Heart right ventricle (tissue), 16 donors: Measurements from ENCODE around the gene APOO. TPM values are rescaled to one million over a fixed set of nuclear protein-coding genes. Genes with fewer than 3 reads are reported as not detected.

ENCODE experiments used
- ATAC-seq, 8 donors: fragments of 200-7000 bp; cut with Tn5 transposase; one replicate each; pipeline ENCODE4 v1.9.1; 2020; ENCODE audit warnings: mild to moderate bottlenecking in 8 of 8, moderate library complexity in 8 of 8, moderate number of reproducible peaks in 1 of 8
- DNase-seq, 2 donors: peaks; one replicate each; pipeline ENCODE4 v3.0.0-alpha.2; 2020
- H3K27ac ChIP-seq, 10 donors: fragments of 200-600 bp; sonication (generic) in 2 of 10; one replicate each; pipeline versions ENCODE4 v1.5.0 to v1.8.0; 2020 to 2022; ENCODE audit warnings: mild to moderate bottlenecking in 3 of 10
- H3K27me3 ChIP-seq, 7 donors: fragments of 200-600 bp; one replicate each; pipeline ENCODE4 v1.8.0; 2021 to 2022; ENCODE audit warnings: mild to moderate bottlenecking in 2 of 7
- H3K36me3 ChIP-seq, 9 donors: fragments of 200-600 bp; sonication (generic) in 1 of 9; one replicate each; pipeline versions ENCODE4 v1.5.0 to v1.8.0; 2020 to 2022; ENCODE audit warnings: mild to moderate bottlenecking in 2 of 9
- H3K4me1 ChIP-seq, 9 donors: fragments of 200-600 bp; sonication (generic) in 1 of 9; one replicate each; pipeline versions ENCODE4 v1.5.0 to v1.8.0; 2020 to 2022; ENCODE audit warnings: mild to moderate bottlenecking in 4 of 9
- H3K4me3 ChIP-seq, 10 donors: fragments of 200-600 bp; sonication (generic) in 2 of 10; one replicate each; pipeline versions ENCODE4 v1.5.0 to v1.8.0; 2020 to 2022; ENCODE audit warnings: mild to moderate bottlenecking in 7 of 10, moderate library complexity in 2 of 10
- H3K9me3 ChIP-seq, 11 donors: fragments of 200-600 bp in 10 of 11; sonication (generic) in 2 of 11; one replicate each; pipeline versions ENCODE4 v1.5.0 to v1.8.0; 2013 to 2022; ENCODE audit warnings: mild to moderate bottlenecking in 2 of 11, control low read depth in 1 of 11, moderate library complexity in 1 of 11
- WGBS, 2 donors: extraction: QIAGEN DNeasy Blood & Tissue Kit; methylation state at CpG; one replicate each; pipeline ENCODE4 v1.1.7; 2013; ENCODE audit warnings: inconsistent platforms in 1 of 2; 5-methylcytosine and 5-hydroxymethylcytosine counted together
- intact Hi-C, 10 donors: fragments of 100-400 bp; cut with DNase I; formaldehyde crosslinking; loops; one replicate each; pipeline versions ENCODE4 v1.11.1 to v1.14.2; 2022
- polyA plus RNA-seq, 2 donors: library from polyadenylated mRNA; stranded (reverse); fragments of 200-250 nt; gene quantifications; one replicate each; pipeline ENCODE4 v1.2.3, GENCODE V29; 2013
- total RNA-seq, 10 donors: library from RNA; stranded (reverse); fragmentation: NEBNext Ultra II Directional in 3 of 10; extraction: Animal tissue kit (Norgen Biotek cat#: 25700) in 3 of 10; gene quantifications; one replicate each; pipeline versions ENCODE4 v1.2.1 to v1.2.4, GENCODE V29; 2021 to 2023
- TF ChIP-seq, protein P1 (sequence below), 9 donors: fragments of 200-600 bp; sonication (generic) in 2 of 9; IDR thresholded peaks; one replicate each; pipeline versions ENCODE4 v1.5.0 to v1.8.0; 2021 to 2022; ENCODE audit warnings: antibody characterized with exemption in 9 of 9, mild to moderate bottlenecking in 5 of 9, moderate library complexity in 1 of 9
- donor health status: Arrhythmogenic right ventricular cardiomyopathy.
- donor health status: ischemic (EF 13 %, LVEDD 7.1; RV severe dilation, severe dysfunction).
- donor health status: healthy with polysubstance abuse.
- donor health status: DM: no; HTN: yes; CAD: no.
- donor health status: DM: no; HTN: no; CAD: no.
- donor health status: ischemic (EF 25% LVEDD 6.9; RV normal size, moderate dysfunction).
- donor health status: ischemic (EF 25% LVEDD 5.7; RV mildly dilated, moderate dysfunction).
- donor health status: healthy.
- donor health status: DM: yes; HTN: yes; CAD: no.
- donor health status: Ischemic cardiomyopathy.
- donor health status: ischemic (EF 35%, LVEDD 5.7; RV mildly dilated, moderate dysfunction).
- donor health status: nonischemic (EF 11% LVEDD 7.7; RV severe dilation, severe dysfunction).
- donor health status: DM: yes; HTN: yes; CAD: no.
- donor health status: PGD.
- donor health status: ischemic (EF 29% LVEDD 5.4; RV normal size, mild dysfunction).
- donor health status: nonischemic (EF 23%, LVEDD 6.1; RV moderate dilation, normal function).

Gene APOO
- total and polyA plus RNA-seq, 12 donors, result 60.9 to 132 (median 102) TPM

DNA sequence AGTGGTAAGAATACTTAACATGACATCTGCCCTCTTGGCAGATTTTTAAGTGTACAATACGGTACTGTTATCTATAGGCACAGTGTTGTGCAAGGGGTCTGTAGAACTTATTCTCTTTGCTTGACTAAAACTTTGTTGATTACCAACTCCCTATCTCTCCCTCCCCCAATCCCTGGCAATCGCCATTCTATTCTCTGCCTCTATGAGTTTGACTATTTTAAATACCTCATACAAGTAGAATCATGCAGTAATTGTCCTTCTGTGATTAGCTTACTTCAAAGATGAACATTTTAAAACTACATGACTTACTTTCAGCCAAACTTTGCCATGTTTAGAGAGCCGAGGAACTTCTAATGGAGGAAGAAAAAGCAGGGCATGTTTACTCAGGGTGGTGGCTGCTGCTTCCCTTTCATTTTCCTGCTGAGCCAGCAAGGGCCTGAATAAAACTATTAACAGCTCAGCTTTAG, 62.4 kb downstream of the APOO start:
- TF ChIP-seq, protein P1, sequence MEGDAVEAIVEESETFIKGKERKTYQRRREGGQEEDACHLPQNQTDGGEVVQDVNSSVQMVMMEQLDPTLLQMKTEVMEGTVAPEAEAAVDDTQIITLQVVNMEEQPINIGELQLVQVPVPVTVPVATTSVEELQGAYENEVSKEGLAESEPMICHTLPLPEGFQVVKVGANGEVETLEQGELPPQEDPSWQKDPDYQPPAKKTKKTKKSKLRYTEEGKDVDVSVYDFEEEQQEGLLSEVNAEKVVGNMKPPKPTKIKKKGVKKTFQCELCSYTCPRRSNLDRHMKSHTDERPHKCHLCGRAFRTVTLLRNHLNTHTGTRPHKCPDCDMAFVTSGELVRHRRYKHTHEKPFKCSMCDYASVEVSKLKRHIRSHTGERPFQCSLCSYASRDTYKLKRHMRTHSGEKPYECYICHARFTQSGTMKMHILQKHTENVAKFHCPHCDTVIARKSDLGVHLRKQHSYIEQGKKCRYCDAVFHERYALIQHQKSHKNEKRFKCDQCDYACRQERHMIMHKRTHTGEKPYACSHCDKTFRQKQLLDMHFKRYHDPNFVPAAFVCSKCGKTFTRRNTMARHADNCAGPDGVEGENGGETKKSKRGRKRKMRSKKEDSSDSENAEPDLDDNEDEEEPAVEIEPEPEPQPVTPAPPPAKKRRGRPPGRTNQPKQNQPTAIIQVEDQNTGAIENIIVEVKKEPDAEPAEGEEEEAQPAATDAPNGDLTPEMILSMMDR (IDR thresholded peaks at IDR 0.05), result no peak
- intact Hi-C loops, result loop anchor here in 1 of 10 donors (10.0 kb wide), 1 partner anchor 49 kb away; no protein-coding TSS in a partner anchor
- peak overlapping the region in 7 of 10 donors; percentile 22 to 84 (median 56) for H3K27ac ChIP-seq
- WGBS, 2 donors, result 14 to 15% methylated on average over 3 of the region's 3 CpGs
- H3K9me3 ChIP-seq, result no peaks in the 10 kb centered on the region
- no peak overlapping the region for H3K4me3 ChIP-seq
- peaks cover 0 to 25% (median 7%) of the 10 kb centered on the region in 9 donors for H3K4me1 ChIP-seq
- DNase-seq (no peak), ATAC-seq (peak in 2 of 8 donors; percentile 53 to 63)
- H3K27me3 ChIP-seq, result peaks cover 0 to 5% (median 0%) of the 10 kb centered on the region in 7 donors
- H3K36me3 ChIP-seq, result no peaks in the 10 kb centered on the region

DNA sequence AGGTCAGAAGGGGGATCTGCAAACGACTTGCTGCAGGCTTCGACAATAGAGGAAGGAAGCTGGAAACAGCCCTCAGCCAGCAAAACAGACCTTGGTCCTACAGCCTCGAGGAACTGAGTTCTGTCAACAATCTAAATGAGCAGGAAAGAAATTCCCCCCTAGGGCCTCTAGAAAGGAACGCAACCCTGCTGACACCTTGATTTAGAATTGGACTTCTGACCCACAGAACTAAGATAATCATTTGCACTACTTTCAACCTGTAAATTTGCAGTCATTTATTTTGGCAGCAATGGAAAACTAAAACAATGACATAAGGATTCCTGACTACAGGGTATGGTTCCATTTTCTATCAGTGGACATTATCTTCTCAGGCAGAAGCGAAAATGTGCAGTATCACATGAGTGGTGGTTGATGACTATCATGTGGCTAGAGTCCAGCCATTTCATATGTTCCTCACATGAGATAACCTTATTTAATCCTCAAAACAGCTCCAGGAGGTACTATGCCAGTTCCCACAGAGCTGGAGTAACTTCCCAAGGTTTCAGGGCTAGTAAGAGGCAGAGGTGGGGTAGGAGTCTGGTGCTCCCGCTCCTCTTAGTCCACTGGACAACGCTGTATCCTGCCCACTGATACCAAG, 63.1 kb downstream of the APOO start:
- Histone ChIP-seq H3K9me3 (no peaks in the 10 kb centered on the region), H3K36me3 (no peaks in the 10 kb centered on the region), H3K4me3 (no peak overlapping the region), H3K27ac (peak overlapping the region in 7 of 10 donors; percentile 22 to 84 (median 56)), H3K4me1 (peaks cover 0 to 25% (median 7%) of the 10 kb centered on the region in 9 donors), H3K27me3 (peaks cover 0 to 5% (median 0%) of the 10 kb centered on the region in 7 donors)
- intact Hi-C loops, result loop anchor here in 1 of 10 donors (10.0 kb wide), 1 partner anchor 50 kb away; no protein-coding TSS in a partner anchor
- TF ChIP-seq, protein P1 (IDR thresholded peaks at IDR 0.05), result no peak
- ATAC-seq (peak in 5 of 8 donors; percentile 48 to 65 (median 55)), DNase-seq (peak in 1 of 2 donors; percentile 6)
- WGBS, 2 donors, result 24 to 40% methylated on average over 7 of the region's 7 CpGs

DNA sequence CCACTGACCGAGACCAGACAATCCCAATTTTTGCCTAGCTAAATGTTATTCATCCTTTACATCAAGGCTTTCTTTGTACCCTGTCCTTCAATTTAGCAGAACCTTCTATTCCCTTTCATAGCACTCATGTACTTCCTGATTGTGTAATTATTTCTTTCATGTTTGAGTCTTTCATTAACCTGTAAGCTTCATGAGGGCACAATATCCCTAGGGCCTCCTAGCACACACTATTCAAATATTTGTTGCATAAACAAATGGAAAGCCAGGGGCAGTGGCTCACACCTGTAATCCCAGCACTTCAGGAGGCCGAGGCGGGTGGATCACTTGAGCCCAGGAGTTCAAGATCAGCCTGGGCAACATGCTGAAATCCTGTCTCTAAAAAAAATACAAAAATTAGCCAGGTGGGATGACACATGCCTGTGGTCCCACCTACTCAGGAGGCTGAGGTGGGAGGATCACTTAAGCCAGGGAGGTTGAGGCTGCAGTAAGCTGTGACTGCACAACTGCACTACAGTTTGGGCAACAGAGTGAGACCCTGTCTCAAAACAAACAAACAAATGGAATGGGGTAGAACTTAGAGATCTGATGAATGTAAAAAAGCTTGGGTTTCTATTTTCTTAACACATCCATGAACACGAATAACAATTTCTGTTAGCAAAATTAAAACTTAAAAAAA, 65.8 kb downstream of the APOO start:
- intact Hi-C loops, result loop anchor here in 1 of 10 donors (10.0 kb wide), 1 partner anchor 53 kb away; no protein-coding TSS in a partner anchor
- peaks cover 0 to 25% (median 7%) of the 10 kb centered on the region in 9 donors for H3K4me1 ChIP-seq
- H3K27me3 ChIP-seq, result peaks cover 0 to 11% (median 0%) of the 10 kb centered on the region in 7 donors
- TF ChIP-seq, protein P1 (IDR thresholded peaks at IDR 0.05), result no peak
- no peak overlapping the region for H3K27ac ChIP-seq
- WGBS, 2 donors, result 98 to 99% methylated on average over 4 of the region's 4 CpGs
- H3K4me3 ChIP-seq, result no peak overlapping the region
- ATAC-seq (no peak), DNase-seq (no peak)
- no peaks in the 10 kb centered on the region for H3K36me3 ChIP-seq
- no peaks in the 10 kb centered on the region for H3K9me3 ChIP-seq

DNA sequence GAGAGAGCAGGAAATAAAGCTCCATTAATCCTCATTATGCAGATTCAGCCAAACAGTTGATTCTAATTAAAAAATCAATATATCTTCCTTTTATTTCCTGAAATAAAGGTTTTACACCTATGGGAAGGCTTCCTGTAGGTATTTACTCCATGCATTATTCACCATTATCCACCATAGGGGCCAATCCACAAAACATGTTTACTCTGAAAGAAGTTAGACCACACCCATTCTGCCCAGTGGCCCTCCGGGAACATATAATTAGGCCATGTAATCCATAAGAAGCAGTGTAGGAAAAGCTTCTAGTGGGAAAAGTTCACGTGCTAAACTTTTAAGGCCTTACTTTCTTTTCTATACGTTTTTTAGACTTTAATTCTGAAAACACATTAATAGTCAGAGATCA, 67.1 kb downstream of the APOO start:
- no peak overlapping the region for H3K27ac ChIP-seq
- no peaks in the 10 kb centered on the region for H3K9me3 ChIP-seq
- intact Hi-C loops, result loop anchor here in 1 of 10 donors (10.0 kb wide), 1 partner anchor 54 kb away; no protein-coding TSS in a partner anchor
- ATAC-seq (no peak), DNase-seq (no peak)
- TF ChIP-seq, protein P1 (IDR thresholded peaks at IDR 0.05), result no peak
- no peak overlapping the region for H3K4me3 ChIP-seq
- no peaks in the 10 kb centered on the region for H3K36me3 ChIP-seq
- H3K27me3 ChIP-seq, result peaks cover 0 to 11% (median 0%) of the 10 kb centered on the region in 7 donors
- WGBS, 2 donors, result 89 to 90% methylated on average over 3 of the region's 3 CpGs
- peaks cover 0 to 21% (median 7%) of the 10 kb centered on the region in 9 donors for H3K4me1 ChIP-seq
